PFSK-1 (cell line): ENCODE results near the gene TBC1D22B.

Source experiments
- FOXP2 ChIP-seq: optimal IDR thresholded peaks from 2 replicates; pipeline ENCODE3; 2011; ENCODE audit warnings: borderline replicate concordance, control low read depth, inconsistent platforms; ENCODE audit not compliant: insufficient read depth; ENCODE audit errors: extremely low read length, extremely low read depth
- POLR2AphosphoS5 ChIP-seq: IDR thresholded peaks from 2 replicates; pipeline ENCODE4 v1.6.1; 2012; ENCODE audit warnings: low read depth, mild to moderate bottlenecking, control low read depth, low read length, moderate library complexity
- SIN3A ChIP-seq: IDR thresholded peaks from 2 replicates; pipeline ENCODE4 v1.6.1; 2012; ENCODE audit warnings: mild to moderate bottlenecking, low read length, moderate library complexity, borderline replicate concordance; ENCODE audit not compliant: insufficient read depth
- TAF1 ChIP-seq: IDR thresholded peaks from 2 replicates; pipeline ENCODE4 v1.6.1; 2012; ENCODE audit warnings: low read length, control low read depth, borderline replicate concordance; ENCODE audit not compliant: insufficient read depth
- TF ChIP-seq, protein P1 (sequence below), 2 experiments: IDR thresholded peaks; 2 replicates each; pipeline versions ENCODE4 v1.6.1 to v1.8.0; 2011 to 2012; ENCODE audit warnings: low read depth in 2 of 2, low read length in 2 of 2, control low read depth in 1 of 2, inconsistent platforms in 1 of 2, mild to moderate bottlenecking in 1 of 2, moderate library complexity in 1 of 2; ENCODE audit not compliant: insufficient read depth in 1 of 2

The TBC1D22B gene

DNA sequence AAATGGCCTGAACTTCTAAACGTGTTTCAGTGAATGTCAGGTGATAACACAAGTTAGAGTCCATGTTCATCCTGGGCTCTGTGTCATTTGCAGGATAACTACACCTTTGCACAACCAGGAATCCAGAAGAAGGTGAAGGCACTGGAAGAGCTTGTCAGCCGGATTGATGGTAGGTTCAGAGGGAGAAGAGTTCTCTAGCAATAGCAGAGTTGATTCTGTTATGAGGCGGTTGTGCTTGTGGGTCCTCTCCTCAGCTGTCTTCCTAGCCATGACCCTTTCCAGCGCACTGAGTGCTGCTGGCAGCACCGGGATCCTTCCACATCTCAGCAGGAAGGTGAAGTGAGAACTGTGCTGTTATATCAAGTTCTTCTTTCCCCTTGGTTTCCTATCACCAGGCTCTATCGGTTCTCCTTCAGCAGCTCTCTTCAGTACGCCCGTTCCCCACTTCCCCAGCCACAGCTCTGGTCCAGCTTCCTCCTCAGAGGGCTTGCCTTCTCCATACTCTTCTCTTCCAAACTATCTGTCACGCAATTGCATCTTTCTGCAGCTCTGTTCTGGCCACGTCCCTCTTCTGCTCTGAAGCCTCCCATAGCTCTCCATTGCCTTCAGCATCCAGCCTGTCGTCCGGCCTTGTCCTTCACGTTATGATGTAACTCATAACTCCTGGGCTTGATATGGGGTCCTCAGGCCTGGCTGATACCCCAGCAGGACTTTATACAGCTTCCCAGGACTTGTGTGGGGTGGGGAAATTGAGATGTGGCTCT is 56.3 kb downstream of the TBC1D22B start:
- TF ChIP-seq FOXP2 (no peak), SIN3A (no peak), POLR2AphosphoS5 (no peak), TAF1 (no peak)
- TF ChIP-seq, protein P1, sequence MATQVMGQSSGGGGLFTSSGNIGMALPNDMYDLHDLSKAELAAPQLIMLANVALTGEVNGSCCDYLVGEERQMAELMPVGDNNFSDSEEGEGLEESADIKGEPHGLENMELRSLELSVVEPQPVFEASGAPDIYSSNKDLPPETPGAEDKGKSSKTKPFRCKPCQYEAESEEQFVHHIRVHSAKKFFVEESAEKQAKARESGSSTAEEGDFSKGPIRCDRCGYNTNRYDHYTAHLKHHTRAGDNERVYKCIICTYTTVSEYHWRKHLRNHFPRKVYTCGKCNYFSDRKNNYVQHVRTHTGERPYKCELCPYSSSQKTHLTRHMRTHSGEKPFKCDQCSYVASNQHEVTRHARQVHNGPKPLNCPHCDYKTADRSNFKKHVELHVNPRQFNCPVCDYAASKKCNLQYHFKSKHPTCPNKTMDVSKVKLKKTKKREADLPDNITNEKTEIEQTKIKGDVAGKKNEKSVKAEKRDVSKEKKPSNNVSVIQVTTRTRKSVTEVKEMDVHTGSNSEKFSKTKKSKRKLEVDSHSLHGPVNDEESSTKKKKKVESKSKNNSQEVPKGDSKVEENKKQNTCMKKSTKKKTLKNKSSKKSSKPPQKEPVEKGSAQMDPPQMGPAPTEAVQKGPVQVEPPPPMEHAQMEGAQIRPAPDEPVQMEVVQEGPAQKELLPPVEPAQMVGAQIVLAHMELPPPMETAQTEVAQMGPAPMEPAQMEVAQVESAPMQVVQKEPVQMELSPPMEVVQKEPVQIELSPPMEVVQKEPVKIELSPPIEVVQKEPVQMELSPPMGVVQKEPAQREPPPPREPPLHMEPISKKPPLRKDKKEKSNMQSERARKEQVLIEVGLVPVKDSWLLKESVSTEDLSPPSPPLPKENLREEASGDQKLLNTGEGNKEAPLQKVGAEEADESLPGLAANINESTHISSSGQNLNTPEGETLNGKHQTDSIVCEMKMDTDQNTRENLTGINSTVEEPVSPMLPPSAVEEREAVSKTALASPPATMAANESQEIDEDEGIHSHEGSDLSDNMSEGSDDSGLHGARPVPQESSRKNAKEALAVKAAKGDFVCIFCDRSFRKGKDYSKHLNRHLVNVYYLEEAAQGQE (IDR thresholded peaks at IDR 0.05; ENCODE audit: insufficient read depth in 1 of 2, low read depth in 2 of 2, low read length in 2 of 2), result no peak

DNA sequence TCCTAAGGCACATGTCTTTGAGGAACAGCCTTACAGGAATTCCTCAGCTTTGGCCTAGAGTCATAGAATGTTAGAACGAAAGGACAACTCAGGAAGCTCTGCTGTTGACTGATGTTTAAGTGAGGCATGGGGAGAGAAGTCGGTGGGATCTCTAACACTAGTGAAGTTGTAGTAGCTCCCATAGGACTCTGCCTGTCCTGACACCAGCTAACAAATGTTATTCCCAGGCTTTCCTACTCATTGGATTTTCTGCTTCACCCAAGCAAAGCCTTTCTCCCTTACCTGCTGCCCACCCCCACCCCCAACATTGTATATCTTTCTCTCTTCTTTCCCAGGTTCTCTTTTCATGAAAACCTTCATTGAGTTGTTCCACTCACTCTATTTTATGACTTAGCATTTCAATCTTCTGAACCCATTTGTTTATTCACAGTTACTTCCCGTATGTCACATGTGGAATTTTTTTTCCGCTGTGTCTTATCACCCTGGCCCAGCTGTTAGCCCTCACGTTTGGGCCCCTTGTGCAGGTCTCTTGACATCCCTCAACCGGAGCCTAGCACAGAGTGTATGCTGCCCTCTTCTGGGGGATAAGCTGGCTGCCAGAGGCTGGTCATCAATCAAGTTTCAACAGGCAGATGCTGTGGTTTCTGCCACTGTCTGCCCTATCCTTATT is 57.0 kb downstream of the TBC1D22B start:
- no peak for TF ChIP-seq TAF1

DNA sequence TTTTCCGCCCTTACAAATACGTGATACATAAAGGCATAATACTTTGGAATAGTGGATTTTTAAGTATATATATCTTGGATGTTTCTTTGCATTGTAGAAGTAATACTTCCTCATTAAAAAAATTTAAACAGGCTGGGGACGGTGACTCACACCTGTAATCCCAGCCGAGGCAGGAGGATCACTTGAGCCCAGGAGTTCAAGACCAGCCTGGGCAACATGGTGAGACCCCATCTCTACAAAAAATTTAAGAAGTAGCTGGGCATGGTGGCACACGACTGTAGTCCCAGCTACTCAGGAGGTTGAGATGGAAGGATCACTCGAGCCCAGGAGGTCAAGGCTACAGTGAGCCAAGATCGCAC is 57.6 kb downstream of the TBC1D22B start:
- TF ChIP-seq POLR2AphosphoS5 (no peak), SIN3A (no peak), FOXP2 (no peak), TAF1 (no peak)
- TF ChIP-seq, protein P1 (IDR thresholded peaks at IDR 0.05; ENCODE audit: insufficient read depth in 1 of 2, low read depth in 2 of 2, low read length in 2 of 2), result no peak

DNA sequence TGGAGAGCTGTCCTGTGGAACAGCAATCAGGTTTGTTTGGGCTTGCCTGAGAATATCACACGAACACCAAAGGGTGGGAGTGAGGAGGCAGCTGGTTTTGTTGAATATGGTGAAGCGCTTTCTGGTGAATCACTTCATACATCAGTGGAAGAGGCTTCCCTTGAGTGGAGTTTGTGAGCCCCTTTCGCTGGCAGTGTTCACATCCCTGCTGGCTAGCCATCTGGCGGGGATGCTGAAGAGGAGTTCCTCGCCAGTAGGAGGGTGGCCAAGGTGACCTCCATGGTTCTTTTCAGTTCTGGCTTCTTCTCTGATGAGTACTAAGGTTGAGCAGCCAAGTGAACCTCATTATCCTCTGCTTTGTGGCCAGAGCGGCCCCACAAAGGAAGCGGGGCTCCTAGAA is 58.5 kb downstream of the TBC1D22B start:
- no peak for TF ChIP-seq FOXP2
- no peak for TF ChIP-seq POLR2AphosphoS5
- TF ChIP-seq SIN3A, result no peak
- TF ChIP-seq, protein P1 (IDR thresholded peaks at IDR 0.05; ENCODE audit: insufficient read depth in 1 of 2, low read depth in 2 of 2, low read length in 2 of 2), result no peak
- TF ChIP-seq TAF1, result no peak

DNA sequence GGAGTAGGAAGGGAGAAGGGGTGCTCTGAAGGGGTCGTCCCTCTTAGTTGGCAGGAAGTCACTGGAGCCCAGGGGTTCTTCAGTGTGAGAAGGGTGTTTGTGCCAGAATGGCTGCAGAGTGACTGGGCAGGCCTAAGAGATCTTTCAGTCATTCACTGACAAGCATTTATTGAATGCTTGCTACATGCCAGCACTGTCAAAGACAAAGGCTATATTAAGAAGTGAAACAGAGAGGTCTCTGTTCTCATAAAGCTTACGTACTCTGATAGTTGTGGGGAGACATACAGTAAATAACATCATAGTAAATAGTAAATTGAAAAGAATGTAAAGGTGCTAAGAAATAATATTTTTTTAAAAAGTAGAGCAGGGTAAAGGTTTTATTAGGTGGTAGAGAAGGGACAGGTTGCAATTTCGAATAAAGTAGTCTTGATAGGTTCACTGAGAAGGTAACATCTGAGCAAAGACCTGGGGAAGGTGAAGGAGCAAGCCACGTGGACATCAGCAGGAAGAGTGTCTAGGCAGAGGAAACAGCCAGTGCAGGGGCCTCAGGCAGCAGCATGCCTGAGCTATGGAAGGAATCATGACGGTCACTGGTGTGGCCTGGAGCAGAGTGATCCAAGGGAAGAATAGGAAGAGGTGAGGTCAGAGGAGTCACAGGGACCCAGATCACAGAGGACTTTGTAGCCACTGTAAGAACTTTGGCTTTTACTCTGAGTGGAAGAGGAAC is 59.9 kb downstream of the TBC1D22B start:
- TF ChIP-seq POLR2AphosphoS5, result no peak
- no peak for TF ChIP-seq FOXP2
- no peak for TF ChIP-seq TAF1
- TF ChIP-seq, protein P1 (IDR thresholded peaks at IDR 0.05; ENCODE audit: insufficient read depth in 1 of 2, low read depth in 2 of 2, low read length in 2 of 2), result no peak
- TF ChIP-seq SIN3A, result no peak
